H1 (cell line): ENCODE measurements around the gene CHRNA10. TPM values are rescaled to one million over a fixed set of nuclear protein-coding genes. Genes with fewer than 3 reads are reported as not detected.

Source experiments
- BACH1 ChIP-seq: IDR thresholded peaks from 2 replicates; pipeline ENCODE4 v1.6.1; 2012; ENCODE audit warnings: low read length, improper control_type of control experiment
- CTCF ChIP-seq, 3 experiments: IDR thresholded peaks; 1 replicate in 2 of 3; 2 replicates in 1 of 3; pipeline versions ENCODE4 v1.5.1 to v1.6.1; 2011; ENCODE audit warnings: low read length in 3 of 3, mild to moderate bottlenecking in 3 of 3, inconsistent platforms in 2 of 3, low read depth in 1 of 3, moderate library complexity in 1 of 3; ENCODE audit not compliant: insufficient read depth in 1 of 3; ENCODE audit errors: control extremely low read depth in 1 of 3
- EZH2 ChIP-seq: fragments of 200-600 bp; sonication (generic); IDR thresholded peaks from 2 replicates; pipeline ENCODE4 v1.7.1; 2012; ENCODE audit warnings: low read depth, mild to moderate bottlenecking, moderate library complexity, low read length, inconsistent platforms; ENCODE audit not compliant: severe bottlenecking
- RAD21 ChIP-seq, 2 experiments: IDR thresholded peaks in 1 of 2; conservative IDR thresholded peaks in 1 of 2; 2 replicates each; pipeline ENCODE4 v1.6.1; 2011; ENCODE audit warnings: low read depth in 2 of 2, low read length in 2 of 2, improper control_type of control experiment in 1 of 2, inconsistent platforms in 1 of 2, mild to moderate bottlenecking in 1 of 2, moderate library complexity in 1 of 2
- RFX5 ChIP-seq: IDR thresholded peaks from 2 replicates; pipeline ENCODE4 v1.6.1; 2011; ENCODE audit warnings: low read depth, low read length, improper control_type of control experiment, borderline replicate concordance
- SRF ChIP-seq: IDR thresholded peaks from 2 replicates; pipeline ENCODE4 v1.6.1; 2011; ENCODE audit warnings: mild to moderate bottlenecking, low read depth, low read length, moderate library complexity
- polyA plus RNA-seq, 7 experiments: library from polyadenylated mRNA; depleted of rRNA in 3 of 7; stranded (reverse) in 5 of 7; unstranded in 2 of 7; fragments of >200 nt in 5 of 7; fragments of 200-250 nt in 2 of 7; gene quantifications; 1 replicate in 5 of 7; 2 replicates in 1 of 7; 4 replicates in 1 of 7; pipeline versions ENCODE4 v1.2.1 to v1.2.3, GENCODE V29; 2011 to 2013; ENCODE audit warnings: missing spikeins in 2 of 7, mixed read lengths in 2 of 7
- total RNA-seq: library from RNA; stranded (reverse); fragmentation: NEBNext Ultra II Directional; extraction: Animal tissue kit (Norgen Biotek cat#: 25700); gene quantifications from 2 replicates; pipeline ENCODE4 v1.2.1, GENCODE V29; 2021

Gene CHRNA10
- total and polyA plus RNA-seq, 2 of the 8 experiments (the other 6 are each of a cell fraction or from before 2014, with no cell fraction given): 0.68 to 1.3 TPM

GRCh38 chr11:3626250-3626960, 44.8 kb downstream of the CHRNA10 start (continued):
- TF ChIP-seq BACH1: no peak
- no peak for TF ChIP-seq SRF
- TF ChIP-seq CTCF (IDR thresholded peaks at IDR 0.05; ENCODE audit: control extremely low read depth in 1 of 3, insufficient read depth in 1 of 3, low read depth in 1 of 3, low read length in 3 of 3): peak; percentile 23 to 64 (median 49); a peak in 3 of 4 replicates
- no peak for TF ChIP-seq RFX5
- TF ChIP-seq RAD21 (IDR thresholded peaks at IDR 0.05 in 1 of 2, conservative IDR thresholded peaks at IDR 0.05 in 1 of 2; ENCODE audit: low read depth in 2 of 2, low read length in 2 of 2): peak; percentile 14 to 26; a peak in 1 of 4 replicates
- TF ChIP-seq EZH2: no peak
- TF ChIP-seq, all 59 proteins: peak for 2
